ENCODE measurements around the gene PPP4R2. TPM values are rescaled to one million over a fixed set of nuclear protein-coding genes. Genes with fewer than 3 reads are reported as not detected.
A peak's percentile ranks its signal among the peaks of the same experiment; 100 is the strongest.

PPP4R2 gene
- polyA plus RNA-seq, 4 donors, result 75.4 to 107 (median 100.0) TPM

DNA sequence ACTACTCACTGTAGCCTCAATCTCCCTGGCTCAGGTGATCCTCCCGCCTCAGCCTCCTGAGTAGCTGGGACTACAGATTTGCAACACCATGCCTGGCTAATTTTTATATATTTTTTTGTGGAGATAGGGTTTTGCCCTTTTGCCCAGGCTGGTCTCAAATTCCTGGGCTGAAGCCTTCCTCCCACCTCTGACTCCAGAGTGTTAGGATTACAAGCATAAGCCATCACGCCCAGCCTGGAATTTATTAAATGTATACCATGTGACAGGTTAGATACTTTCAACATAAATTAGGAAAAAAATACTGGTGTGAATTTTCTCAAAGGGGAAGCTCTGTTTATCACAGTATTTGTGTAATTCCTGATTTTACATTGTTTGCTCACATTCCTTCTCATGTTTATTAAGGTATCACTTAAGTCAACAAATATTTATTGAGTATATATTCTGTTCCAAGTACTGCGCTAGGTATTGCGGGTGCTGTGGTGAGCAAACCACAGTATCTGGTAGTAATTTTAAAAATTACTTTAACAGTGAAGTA lies 24.8 kb downstream of the PPP4R2 start:
- no peak for DNase-seq (ENCODE audit: low read depth in 4 of 4, low spot score in 3 of 4)

DNA sequence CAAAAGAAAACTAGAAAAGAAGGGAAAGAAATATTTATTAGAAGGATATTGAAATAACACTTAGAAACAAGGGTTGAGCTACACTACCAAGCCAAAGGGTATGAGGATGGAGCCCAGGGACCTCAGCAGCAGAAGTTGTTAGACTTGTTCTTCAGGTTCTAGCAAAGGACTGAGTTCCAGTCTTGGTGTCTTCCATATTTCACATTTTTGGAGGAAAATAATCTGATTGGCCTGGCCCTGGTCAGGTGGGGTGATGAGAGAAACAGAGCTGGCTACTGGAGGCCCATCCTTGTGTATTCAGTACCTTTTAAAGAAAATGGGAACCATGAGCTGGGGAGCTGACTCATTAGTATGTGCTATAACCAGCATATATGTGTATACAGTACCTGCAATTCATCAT lies 28.2 kb downstream of the PPP4R2 start:
- no peak for DNase-seq (ENCODE audit: low read depth in 4 of 4, low spot score in 3 of 4)

DNA sequence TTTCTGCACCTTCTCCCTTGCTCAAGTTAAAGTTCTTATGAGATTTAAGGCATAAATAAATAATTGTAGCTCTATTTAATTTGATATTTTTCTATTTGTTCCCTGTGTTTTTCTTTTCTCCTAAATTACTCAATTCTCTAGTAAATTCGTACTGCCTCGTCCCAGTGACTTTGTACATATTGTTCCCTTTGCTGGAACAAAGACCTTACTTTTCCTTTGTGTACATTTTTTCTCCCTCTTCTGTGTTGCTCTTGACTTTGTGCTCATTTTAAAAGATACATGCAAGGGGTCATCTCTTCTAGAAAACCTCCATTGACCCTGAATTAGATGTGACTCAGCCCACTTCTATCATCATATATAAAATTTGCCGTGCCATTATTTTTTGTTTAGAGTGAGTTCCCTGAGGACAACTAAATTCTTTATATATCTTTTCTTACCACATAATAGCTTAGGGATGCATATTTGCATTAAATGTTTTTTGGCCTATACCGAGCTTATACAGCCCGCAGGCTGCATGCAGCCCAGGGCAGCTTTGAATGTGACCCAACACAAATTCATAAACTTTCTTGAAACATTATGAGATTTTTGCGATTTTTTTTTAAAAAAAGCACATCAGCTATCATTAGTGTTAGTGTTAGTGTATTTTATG lies 29.6 kb downstream of the PPP4R2 start:
- DNase-seq (ENCODE audit: low read depth in 4 of 4, low spot score in 3 of 4), result no peak

DNA sequence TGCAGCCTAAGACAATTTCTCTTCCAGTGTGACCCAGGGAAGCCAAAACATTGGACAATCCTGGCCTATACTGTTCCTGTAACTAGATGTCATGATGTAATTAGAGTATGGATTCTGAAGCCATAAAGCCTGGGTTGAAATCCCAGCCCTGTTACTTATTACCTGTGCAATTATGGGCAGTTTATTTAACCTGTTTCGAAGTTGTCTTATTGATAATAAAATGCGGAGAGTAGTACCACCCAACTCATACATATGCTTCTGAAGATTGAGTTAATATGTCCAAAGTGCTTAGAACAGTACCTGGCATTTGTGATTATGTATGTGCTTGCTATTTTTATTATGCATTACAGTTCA lies 30.1 kb downstream of the PPP4R2 start:
- DNase-seq (ENCODE audit: low read depth in 4 of 4, low spot score in 3 of 4), result no peak

DNA sequence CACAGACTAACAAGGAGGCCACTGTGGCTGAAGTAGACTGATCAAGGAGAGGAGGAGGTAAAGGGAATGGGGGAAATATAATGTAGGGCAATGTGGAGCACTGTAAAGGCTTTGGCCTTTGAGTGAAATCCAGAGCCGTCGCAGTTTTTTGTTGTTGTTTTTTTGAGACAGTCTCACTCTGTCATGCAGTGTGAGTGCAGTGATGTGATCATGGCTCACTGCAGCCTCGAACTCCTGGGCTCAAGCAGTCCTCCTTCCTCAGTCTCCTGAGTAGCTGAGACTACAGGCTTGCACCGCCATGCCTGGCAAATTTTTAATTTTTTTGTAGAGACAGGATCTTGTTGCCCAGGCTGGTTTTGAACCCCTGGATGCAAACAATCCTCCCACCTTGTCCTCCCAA lies 32.2 kb downstream of the PPP4R2 start:
- DNase-seq (ENCODE audit: low read depth in 4 of 4, low spot score in 3 of 4), result no peak

DNA sequence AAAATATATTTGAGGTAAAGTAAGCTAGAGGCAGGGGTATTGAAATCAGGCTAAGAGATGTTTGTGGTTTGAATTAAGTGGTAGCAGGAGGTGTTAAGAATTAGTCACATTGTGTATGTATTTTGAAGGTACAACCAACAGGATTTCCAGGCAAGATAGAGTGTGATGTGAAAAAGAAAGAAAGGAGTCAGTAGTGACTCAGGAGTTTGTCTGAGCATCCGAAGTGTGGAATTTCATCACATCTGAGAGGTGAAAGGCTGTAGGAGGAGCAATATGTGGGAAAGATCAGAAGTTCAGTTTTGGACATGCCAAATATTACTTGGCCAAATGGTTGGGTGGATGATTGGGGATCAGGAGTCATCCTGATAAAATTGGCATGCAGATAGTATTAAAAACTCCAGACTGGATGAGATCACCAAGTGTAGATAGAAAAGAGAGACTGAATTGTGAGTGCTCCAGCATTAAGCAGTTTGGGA lies 32.7 kb downstream of the PPP4R2 start:
- no peak for DNase-seq (ENCODE audit: low read depth in 4 of 4, low spot score in 3 of 4)

DNA sequence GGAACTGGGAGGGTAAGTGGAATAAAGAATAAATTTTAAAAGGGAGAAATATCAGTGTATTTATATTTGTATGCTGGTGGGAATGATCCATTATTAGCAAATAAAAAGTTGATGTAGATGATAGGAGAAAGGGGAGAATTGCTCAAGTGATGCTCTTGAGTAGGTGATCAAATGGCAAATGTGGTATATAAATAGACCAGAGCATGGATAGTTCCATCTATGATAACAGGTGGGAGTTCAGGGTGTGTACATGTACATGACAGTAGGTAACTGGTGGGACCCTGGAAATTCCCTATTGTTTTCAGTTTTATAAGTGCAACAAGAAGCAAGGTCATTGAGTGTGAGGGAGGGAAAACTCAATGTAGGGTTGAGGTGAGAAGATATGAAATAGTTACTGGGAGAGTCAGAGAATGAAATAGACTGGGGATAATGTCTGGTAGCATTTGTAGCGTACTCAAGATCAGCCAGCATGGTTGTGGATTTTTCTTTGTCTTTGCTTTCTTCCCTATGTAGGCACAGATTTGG lies 33.5 kb downstream of the PPP4R2 start:
- DNase-seq (ENCODE audit: low read depth in 4 of 4, low spot score in 3 of 4), result no peak

DNA sequence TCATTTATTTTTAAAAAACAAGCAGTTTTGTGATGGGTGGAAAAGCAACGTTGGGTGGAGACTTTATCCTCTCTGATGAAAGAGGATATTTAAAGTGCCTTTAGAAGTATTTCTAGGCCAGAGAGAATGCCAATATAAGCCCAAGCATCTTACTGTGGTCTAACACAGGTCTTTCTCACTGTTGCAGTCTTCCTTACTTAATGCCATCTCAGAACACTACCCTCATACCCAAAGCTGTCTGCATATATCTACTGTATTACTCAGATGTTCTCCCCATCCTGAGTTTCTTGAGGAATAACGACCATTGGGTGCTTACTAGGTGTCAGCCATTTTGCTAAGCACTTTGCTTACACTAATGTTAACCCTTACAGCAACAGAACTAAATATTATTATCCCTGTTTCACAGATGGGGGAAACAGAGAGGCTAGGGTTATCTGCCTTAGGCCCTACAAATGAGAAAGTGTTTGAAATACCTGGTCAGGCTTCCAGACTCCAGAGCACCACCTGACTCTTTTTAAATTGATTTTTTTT lies 35.0 kb downstream of the PPP4R2 start:
- DNase-seq (ENCODE audit: low read depth in 4 of 4, low spot score in 3 of 4), result no peak

DNA sequence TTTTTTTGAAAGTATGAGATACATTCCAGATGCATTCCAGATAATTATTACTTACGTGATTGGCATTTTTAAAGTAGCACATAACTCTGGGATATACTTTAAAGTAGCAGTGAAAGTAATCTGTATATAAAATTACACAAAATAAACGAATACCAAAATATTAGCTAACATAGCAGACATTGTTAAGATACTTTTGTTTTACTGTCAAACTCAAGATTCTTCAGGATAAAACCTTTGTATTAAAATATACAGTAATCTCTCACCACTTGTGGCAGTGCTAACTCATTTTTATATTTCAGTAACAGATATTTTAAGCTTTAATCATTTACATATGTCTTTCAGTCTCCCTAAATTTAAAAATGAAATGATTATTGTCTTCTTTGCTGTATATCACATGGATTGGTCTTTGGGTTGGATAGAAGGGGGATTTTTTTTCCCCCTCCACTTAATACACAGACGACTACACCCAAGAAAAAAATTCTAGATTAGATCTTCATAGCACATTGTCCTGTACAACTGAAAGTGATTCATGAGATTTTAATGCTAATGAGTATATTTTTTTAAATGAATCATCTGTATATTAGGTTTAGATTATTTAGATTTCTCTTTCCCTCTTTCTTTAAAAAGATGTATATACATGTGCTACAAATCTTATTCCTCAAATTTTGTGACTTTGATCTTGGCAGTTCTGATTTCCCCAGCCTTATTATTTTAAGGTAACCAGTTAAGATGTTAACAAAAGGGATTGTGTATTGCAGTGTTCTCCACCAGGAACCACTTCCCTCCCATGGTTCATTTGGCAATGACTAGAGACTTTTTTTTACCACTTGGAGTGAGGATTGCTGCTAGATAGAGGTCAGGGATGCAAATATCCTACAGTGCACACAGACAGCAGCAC lies 40.3 kb downstream of the PPP4R2 start:
- DNase-seq (ENCODE audit: low read depth in 4 of 4, low spot score in 3 of 4), result no peak

DNA sequence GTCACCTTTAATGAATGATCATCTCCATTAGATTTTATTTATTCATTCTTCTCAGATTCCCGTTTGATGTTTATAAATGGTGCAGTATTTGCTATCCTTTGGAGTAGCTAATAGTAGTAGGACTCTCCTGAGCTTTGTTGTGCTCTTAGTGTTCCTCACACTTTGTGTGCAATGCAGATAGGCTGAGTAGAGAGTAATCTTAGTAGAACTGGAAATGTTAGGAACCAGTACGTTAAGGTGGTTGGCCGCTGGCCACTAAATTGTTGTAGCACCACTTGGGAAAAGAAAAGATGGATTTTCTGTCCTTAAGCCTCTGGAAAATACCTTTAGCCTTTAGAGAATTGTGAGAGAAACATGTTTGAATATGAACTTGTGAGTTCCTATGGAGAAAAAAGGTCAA lies 44.9 kb downstream of the PPP4R2 start:
- DNase-seq (ENCODE audit: low read depth in 4 of 4, low spot score in 3 of 4), result no peak

DNA sequence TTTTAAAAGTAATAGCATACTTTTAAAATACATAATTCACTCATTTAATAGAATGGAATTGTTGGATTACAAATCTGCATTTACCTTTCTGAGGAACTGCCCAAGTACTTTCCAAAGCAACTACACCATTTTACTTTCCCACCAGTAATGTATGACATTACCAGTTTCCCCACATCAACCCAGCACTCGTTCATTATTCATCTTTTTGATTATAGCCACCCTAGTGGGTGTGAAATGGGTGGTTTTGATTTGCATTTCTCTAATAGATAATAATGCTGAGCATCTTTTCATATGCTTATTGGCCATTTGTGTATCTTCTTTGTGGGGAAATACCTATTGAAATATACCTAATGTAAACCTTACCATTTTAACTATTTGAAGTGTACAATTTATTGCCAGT lies 46.8 kb downstream of the PPP4R2 start:
- DNase-seq (ENCODE audit: low read depth in 4 of 4, low spot score in 3 of 4), result no peak

DNA sequence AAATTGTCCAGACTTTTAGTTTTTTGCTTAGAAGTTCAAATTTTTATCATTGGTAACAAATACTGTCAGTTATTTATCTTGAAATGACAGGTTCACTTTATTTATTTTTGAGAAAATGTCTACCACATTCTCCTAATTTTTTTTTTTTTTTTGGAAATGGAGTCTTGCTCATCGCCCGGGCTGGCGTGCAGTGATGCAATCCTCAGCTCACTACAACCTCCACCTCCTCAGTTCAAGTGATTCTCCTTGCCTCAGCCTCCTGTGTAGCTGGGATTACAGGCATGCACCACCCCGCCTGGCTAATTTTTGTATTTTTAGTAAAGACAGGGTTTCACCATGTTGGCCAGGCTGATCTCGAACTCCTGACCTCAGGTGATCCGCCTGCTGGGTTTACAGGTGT lies 48.8 kb downstream of the PPP4R2 start:
- no peak for DNase-seq (ENCODE audit: low read depth in 4 of 4, low spot score in 3 of 4)

DNA sequence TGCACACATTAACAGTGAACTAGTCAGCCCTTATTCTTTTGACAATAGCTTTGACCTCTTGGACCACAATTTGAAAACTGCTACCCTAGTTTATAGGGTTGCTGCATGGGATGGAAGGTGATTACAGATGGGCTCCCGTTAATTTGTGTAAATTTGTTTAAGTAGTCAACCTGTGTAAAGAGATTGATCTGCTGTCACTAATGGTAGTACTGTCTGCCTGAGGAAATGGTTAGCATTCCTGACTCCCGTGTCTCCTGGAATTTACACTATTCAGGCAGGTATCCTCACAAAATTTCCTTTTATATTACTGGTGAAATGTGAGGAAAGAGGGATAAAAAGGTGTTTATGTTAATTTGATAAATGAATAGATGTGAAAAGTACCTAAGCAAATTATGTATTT lies 49.6 kb downstream of the PPP4R2 start:
- no peak for DNase-seq (ENCODE audit: low read depth in 4 of 4, low spot score in 3 of 4)

DNA sequence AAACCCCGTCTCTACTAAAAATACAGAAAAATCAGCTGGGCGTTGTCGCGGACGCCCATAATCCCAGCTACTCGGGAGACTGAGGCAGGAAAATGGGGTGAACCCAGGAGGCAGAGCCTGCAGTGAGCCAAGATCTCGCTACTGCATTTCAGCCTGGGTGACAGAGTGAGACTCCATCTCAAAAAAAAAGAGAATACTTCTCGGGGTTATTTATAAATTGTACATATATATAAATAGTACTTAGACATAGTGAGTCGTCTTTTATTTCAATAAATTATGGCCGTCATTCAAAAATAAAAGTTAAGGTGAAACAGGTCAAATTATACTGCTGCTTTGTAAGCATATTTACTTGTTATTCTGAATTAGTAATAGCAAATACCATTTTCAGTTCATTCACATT lies 52.7 kb downstream of the PPP4R2 start:
- DNase-seq (ENCODE audit: low read depth in 4 of 4, low spot score in 3 of 4), result no peak

DNA sequence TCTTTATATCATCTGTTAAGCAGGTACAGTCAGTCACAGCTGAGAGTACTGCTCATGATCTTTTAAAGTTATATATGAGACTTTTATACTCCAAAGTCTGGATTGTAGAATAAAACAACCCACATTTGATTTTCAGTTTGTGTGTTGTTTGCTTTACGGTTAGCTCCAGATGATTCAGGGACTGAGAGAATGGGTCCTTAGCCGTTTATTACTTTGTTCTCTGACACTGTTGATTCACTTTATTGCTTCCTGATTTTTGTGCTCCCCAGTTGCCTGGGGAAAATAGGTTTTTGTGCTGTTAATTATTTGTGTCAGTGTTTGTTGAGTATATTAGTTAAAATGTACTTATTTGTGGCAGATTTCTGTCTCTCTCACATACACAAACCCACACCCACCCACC lies 56.2 kb downstream of the PPP4R2 start:
- DNase-seq (ENCODE audit: low read depth in 4 of 4, low spot score in 3 of 4), result no peak

DNA sequence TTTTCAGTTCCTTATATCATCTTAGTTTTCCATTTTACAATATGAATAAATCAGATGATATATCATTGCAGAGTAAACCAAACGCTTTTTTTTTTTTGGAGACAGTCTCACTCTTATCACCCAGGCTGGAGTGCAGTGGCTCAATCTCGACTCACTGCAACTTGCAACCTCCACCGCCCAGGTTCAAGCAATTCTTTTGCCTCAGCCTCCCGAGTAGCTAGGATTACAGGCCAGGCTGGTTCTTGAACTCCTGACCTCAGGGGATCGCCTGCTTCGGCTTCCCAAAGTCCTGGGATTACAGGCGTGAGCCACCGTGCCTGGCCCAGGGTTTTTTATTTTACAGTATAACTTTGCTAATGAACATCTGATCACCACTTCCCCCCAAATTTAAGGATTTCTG lies 59.0 kb downstream of the PPP4R2 start:
- DNase-seq (ENCODE audit: low read depth in 4 of 4, low spot score in 3 of 4), result no peak

DNA sequence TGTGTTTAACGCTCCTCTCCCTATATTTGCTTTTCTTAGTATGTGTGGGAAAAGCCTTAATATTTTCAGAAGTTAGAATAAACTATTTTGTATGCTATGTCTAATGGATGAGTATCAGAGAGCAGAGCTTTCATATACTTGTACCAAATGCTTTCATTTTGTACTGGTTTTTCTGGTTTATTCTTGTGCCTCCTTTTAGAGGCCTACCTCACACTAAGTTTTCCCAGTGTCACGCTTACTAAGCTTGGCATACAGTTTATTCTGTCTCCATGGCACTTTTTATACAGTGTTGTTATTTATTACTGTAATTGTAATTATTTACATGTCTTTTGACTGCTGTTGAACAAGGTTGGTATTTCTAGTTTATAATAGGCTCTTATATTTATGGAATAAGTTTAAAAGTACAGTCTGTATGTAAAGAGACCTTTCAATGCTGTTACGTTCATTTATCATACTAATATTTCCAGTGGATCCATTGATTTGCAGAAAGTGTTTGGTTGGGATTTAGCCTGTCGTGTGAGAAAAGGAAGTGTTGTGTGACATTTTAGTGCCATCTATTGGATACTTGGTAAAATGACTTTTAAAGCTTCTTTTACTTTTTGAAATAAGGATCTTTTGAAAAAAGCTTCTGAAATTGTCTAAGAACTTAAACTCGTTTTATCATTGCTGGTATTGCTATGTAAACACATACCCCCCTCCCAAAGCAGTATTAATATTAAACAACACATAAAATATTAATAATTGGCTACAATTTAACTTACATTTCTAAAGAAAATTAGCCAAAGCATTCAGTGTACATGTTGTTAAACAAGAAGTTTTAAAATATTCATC lies 59.6 kb downstream of the PPP4R2 start:
- DNase-seq (ENCODE audit: low read depth in 4 of 4, low spot score in 3 of 4), result peak in 2 of 4 donors; percentile 12 to 19

DNA sequence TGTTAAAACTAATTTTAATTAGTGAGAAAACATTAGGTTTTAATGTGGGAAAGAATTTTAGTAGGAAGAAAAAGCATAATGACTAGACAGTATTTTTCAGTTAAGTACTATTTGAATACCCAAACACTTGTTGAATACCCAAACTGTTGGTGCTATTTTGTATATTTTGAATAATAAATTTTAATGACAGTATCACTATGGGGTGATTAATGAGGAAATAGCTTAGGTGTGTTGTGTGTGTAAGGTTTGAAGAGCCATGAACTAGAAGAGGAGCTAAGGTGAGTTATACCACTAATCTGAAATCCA lies 60.2 kb downstream of the PPP4R2 start:
- DNase-seq (ENCODE audit: low read depth in 4 of 4, low spot score in 3 of 4), result no peak

DNA sequence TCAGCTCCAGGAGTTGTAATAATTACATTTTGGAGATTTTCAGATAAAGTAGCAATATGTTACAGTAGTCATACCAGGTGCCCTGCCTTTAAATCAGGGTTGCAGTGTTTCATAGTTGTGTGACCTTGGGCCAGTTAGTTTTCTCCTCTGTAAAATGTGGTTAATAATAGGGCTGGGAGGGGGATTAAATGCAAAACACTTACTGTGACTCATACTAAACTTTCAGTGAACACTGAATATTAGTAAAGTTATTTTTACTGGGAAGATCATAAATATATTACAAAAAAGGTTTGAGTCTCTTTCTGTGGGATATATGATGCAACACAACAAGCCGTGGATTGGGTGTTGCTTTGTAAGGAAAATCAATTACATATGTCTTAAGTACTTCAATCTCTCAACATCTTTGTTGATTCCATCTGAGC lies 63.7 kb downstream of the PPP4R2 start:
- DNase-seq (ENCODE audit: low read depth in 4 of 4, low spot score in 3 of 4), result no peak

DNA sequence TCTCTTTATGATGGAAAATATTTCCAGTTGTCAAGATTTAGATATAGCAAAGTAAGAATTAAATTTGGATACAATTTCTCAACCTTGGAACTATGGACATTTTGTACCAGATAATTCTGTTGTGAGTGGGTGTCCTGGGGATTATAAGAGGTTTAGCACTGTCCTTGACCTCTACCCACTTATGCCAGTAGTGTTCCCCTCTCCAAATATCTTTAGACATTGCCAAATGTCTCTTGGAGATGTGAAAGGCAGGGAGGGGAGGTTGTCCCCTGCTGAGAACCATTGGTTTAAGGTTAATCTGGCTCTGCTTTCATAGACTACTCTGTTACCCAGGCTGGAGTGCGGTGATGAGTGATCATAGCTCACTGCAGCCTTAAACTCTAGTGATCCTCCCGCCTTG lies 64.8 kb downstream of the PPP4R2 start, which contains the start of gene EBLN2:
EBLN2 (plus strand) TSS at position 244 of the 400 bp plus-strand sequence. CDS start 423 bp downstream, outside the sequence.
- no peak for DNase-seq (ENCODE audit: low read depth in 4 of 4, low spot score in 3 of 4)
